ENCODE measurements around the gene GPC3. TPM values are rescaled to one million over a fixed set of nuclear protein-coding genes. Genes with fewer than 3 reads are reported as not detected.

Gene GPC3
- total RNA-seq, 6 experiments from 2014 or later: not detected

GRCh38 chrX:133579631-133580030 is 405.8 kb downstream of the GPC3 start:
- H3K4me1 Mint-ChIP-seq (ENCODE audit: low read depth): no peaks in the 10 kb centered on the region
- peaks cover 9% of the 10 kb centered on the region; the same call in 1 of the 2 replicates for H3K9me3 Mint-ChIP-seq
- no peaks in the 10 kb centered on the region for H3K27me3 Mint-ChIP-seq (ENCODE audit: insufficient read depth)
- H3K27ac Mint-ChIP-seq: no peak overlapping the region
- no peak overlapping the region for H3K4me3 Mint-ChIP-seq
- no peak for DNase-seq
- TF ChIP-seq CTCF (IDR thresholded peaks at IDR 0.05): no peak
- H3K36me3 Mint-ChIP-seq (ENCODE audit: low read depth): no peaks in the 10 kb centered on the region

GRCh38 chrX:133576876-133577275 is 408.5 kb downstream of the GPC3 start:
- TF ChIP-seq CTCF (IDR thresholded peaks at IDR 0.05): no peak
- no peaks in the 10 kb centered on the region for H3K27me3 Mint-ChIP-seq (ENCODE audit: insufficient read depth)
- no peak for DNase-seq
- H3K4me3 Mint-ChIP-seq: no peak overlapping the region
- no peaks in the 10 kb centered on the region for H3K36me3 Mint-ChIP-seq (ENCODE audit: low read depth)
- H3K4me1 Mint-ChIP-seq (ENCODE audit: low read depth): no peaks in the 10 kb centered on the region
- H3K27ac Mint-ChIP-seq: no peak overlapping the region
- H3K9me3 Mint-ChIP-seq: peaks cover 14% of the 10 kb centered on the region

GRCh38 chrX:133575501-133576136 is 409.8 kb downstream of the GPC3 start:
- TF ChIP-seq CTCF (IDR thresholded peaks at IDR 0.05): no peak
- Mint-ChIP-seq H3K27ac (no peak overlapping the region), H3K27me3 (ENCODE audit: insufficient read depth) (no peaks in the 10 kb centered on the region), H3K4me1 (ENCODE audit: low read depth) (no peaks in the 10 kb centered on the region), H3K9me3 (peaks cover 14% of the 10 kb centered on the region), H3K36me3 (ENCODE audit: low read depth) (no peaks in the 10 kb centered on the region), H3K4me3 (no peak overlapping the region)
- DNase-seq: no peak

- no peak for TF ChIP-seq CTCF (IDR thresholded peaks at IDR 0.05)
- H3K9me3 Mint-ChIP-seq: peaks cover 14% of the 10 kb centered on the region
- no peak for DNase-seq
Measured at GRCh38 chrX:133574716-133575115, 410.7 kb downstream of the GPC3 start.

GRCh38 chrX:133570549-133570948 is 414.8 kb downstream of the GPC3 start:
- Mint-ChIP-seq H3K27ac (no peak overlapping the region), H3K27me3 (ENCODE audit: insufficient read depth) (no peaks in the 10 kb centered on the region), H3K4me1 (ENCODE audit: low read depth) (no peaks in the 10 kb centered on the region), H3K36me3 (ENCODE audit: low read depth) (no peaks in the 10 kb centered on the region), H3K9me3 (peaks cover 16% of the 10 kb centered on the region), H3K4me3 (no peak overlapping the region)
- no peak for TF ChIP-seq CTCF (IDR thresholded peaks at IDR 0.05)
- no peak for DNase-seq

More at GRCh38 chrX:133574716-133575115, 410.7 kb downstream of the GPC3 start:
- Mint-ChIP-seq H3K36me3 (ENCODE audit: low read depth) (no peaks in the 10 kb centered on the region), H3K27ac (no peak overlapping the region), H3K27me3 (ENCODE audit: insufficient read depth) (no peaks in the 10 kb centered on the region), H3K4me1 (ENCODE audit: low read depth) (no peaks in the 10 kb centered on the region), H3K4me3 (no peak overlapping the region)
